Upper lobe of left lung (tissue), 6 donors: Measurements from ENCODE around the gene ZNF526. TPM values are rescaled to one million over a fixed set of nuclear protein-coding genes. Genes with fewer than 3 reads are reported as not detected.
"Not testable (repeated sequence)": the region's sequence is repeated elsewhere in the genome, so short reads cannot be mapped to it uniquely, and the experiment has no call there.

Experiments
- ATAC-seq, 2 donors: fragments of 200-7000 bp; cut with Tn5 transposase; one replicate each; pipeline ENCODE4 v1.9.1; 2022; ENCODE audit warnings: mild to moderate bottlenecking in 2 of 2, moderate library complexity in 2 of 2; ENCODE audit not compliant: low FRiP score in 2 of 2
- DNase-seq, 2 donors: peaks; one replicate each; pipeline ENCODE4 v3.0.0-alpha.2; 2019 to 2020
- H3K27ac ChIP-seq, 4 donors: fragments of 200-600 bp; sonication (generic); one replicate each; pipeline ENCODE4 v1.5.1; 2016 to 2019
- H3K27me3 ChIP-seq, 4 donors: fragments of 200-600 bp; sonication (generic); one replicate each; pipeline ENCODE4 v1.5.1; 2017 to 2019
- H3K36me3 ChIP-seq, 4 donors: fragments of 200-600 bp; sonication (generic); one replicate each; pipeline ENCODE4 v1.5.1; 2016 to 2019
- H3K4me1 ChIP-seq, 4 donors: fragments of 200-600 bp; sonication (generic); one replicate each; pipeline ENCODE4 v1.5.1; 2018 to 2019
- H3K4me3 ChIP-seq, 4 donors: fragments of 200-600 bp; sonication (generic); one replicate each; pipeline ENCODE4 v1.5.1; 2017 to 2019; ENCODE audit warnings: mild to moderate bottlenecking in 2 of 4, moderate library complexity in 1 of 4
- H3K9me3 ChIP-seq, 4 donors: fragments of 200-600 bp; sonication (generic); one replicate each; pipeline ENCODE4 v1.5.1; 2018 to 2019
- EP300 ChIP-seq, 4 donors: sonication (generic); formaldehyde crosslinking; IDR thresholded peaks; one replicate each; pipeline ENCODE4 v1.5.1; 2017; ENCODE audit warnings: antibody characterized with exemption in 4 of 4, control low read depth in 2 of 4
- POLR2A ChIP-seq, 4 donors: fragments of 450-650 bp; IDR thresholded peaks; one replicate each; pipeline ENCODE4 v1.5.1; 2016 to 2017; ENCODE audit warnings: antibody characterized with exemption in 4 of 4, mild to moderate bottlenecking in 2 of 4
- POLR2AphosphoS5 ChIP-seq, 2 donors: sonication (generic); formaldehyde crosslinking; IDR thresholded peaks; one replicate each; pipeline ENCODE4 v1.5.1; 2017; ENCODE audit warnings: antibody characterized with exemption in 2 of 2
- WGBS, 2 donors: methylation state at CpG; one replicate each; pipeline ENCODE4 v1.1.5; 2017 to 2018; 5-methylcytosine and 5-hydroxymethylcytosine counted together
- total RNA-seq, 6 donors: library from RNA; depleted of rRNA in 4 of 6; stranded (reverse); fragments of >200 nt in 4 of 6; gene quantifications; one replicate each; pipeline versions ENCODE4 v1.1.0 to v1.2.1, GENCODE V29; 2016 to 2021
- TF ChIP-seq, protein P1 (sequence below), 6 experiments: fragments of 450-650 bp in 4 of 6; fragments of 200-600 bp in 2 of 6; sonication (generic) in 2 of 6; IDR thresholded peaks; one replicate each; pipeline ENCODE4 v1.5.1; 2016 to 2019; ENCODE audit warnings: antibody characterized with exemption in 6 of 6
- donor health status: DM: no; HTN: no; CAD: no; lungs with moderate emphysema.
- donor health status: DM: no; HTN: yes; CAD: no; lungs with severe emphysema.

The ZNF526 gene
- total RNA-seq, 6 donors from 2014 or later, result 7.9 to 13.8 (median 11.4) TPM

DNA sequence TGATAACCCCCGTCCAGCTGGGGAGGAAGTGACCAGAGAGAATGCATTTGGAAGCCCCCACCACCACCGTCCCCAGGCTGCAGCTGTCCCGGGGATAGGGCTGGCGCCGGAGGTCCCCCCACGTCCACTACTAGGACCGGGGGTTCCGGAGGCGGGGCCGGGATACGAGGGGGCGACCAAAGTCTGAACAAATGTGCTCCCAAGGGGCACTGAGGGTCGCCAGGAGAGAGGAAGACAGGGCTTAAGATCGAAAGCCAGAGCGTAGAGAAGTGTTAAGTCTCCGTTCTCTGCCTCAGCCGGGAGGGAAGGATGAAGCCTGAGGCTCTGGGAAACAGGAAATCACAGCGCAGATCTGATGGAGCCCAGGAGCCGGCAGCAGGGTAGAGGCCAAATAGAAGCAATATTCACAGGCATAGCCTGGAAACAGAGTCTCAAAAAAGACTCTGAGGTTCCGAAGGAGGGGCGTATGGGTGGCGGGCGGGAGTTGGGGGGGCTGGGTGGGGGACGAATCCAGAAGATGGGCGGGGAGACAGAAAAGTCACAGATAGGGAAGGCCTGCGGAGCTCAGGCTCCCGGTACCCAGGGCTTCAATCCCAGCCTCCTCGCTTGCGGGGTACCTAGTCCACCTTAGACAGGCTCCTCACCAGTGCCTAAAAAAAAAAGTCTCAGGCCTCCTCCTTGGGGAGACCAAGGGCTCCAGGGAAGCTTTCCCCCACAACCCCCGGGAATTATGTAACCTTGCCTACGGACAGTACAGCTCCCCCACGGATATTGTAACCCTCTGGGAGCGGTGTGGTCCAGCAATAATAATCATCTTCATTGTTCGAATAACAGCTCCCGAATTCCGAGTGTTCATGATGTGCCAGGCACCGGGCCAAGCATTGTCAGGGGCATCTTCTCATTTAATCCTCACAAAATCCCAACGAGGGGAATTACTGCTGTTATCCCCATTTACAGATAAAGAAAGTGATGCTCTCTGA, 35.9 kb downstream of the ZNF526 start:
- DNase-seq, result peak in 1 of 2 donors; percentile 84
- no peaks in the 10 kb centered on the region for H3K27me3 ChIP-seq
- whole genome bisulfite sequencing, 2 donors, result 7 to 10% methylated on average over 37 to 38 of the region's 38 CpGs
- peaks cover 29 to 39% (median 35%) of the 10 kb centered on the region in 4 donors for H3K4me1 ChIP-seq
- peak overlapping the region; percentile 98 to 100 (median 100) for H3K27ac ChIP-seq
- H3K36me3 ChIP-seq, result no peaks in the 10 kb centered on the region
- ATAC-seq, result peak; percentile 18 to 38
- H3K4me3 ChIP-seq, result peak overlapping the region; percentile 55 to 100 (median 76)
- TF ChIP-seq, protein P1, sequence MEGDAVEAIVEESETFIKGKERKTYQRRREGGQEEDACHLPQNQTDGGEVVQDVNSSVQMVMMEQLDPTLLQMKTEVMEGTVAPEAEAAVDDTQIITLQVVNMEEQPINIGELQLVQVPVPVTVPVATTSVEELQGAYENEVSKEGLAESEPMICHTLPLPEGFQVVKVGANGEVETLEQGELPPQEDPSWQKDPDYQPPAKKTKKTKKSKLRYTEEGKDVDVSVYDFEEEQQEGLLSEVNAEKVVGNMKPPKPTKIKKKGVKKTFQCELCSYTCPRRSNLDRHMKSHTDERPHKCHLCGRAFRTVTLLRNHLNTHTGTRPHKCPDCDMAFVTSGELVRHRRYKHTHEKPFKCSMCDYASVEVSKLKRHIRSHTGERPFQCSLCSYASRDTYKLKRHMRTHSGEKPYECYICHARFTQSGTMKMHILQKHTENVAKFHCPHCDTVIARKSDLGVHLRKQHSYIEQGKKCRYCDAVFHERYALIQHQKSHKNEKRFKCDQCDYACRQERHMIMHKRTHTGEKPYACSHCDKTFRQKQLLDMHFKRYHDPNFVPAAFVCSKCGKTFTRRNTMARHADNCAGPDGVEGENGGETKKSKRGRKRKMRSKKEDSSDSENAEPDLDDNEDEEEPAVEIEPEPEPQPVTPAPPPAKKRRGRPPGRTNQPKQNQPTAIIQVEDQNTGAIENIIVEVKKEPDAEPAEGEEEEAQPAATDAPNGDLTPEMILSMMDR (IDR thresholded peaks at IDR 0.05), result no peak
- TF ChIP-seq POLR2A (IDR thresholded peaks at IDR 0.05) (no peak), POLR2AphosphoS5 (IDR thresholded peaks at IDR 0.05) (no peak), EP300 (IDR thresholded peaks at IDR 0.05) (no peak)
- H3K9me3 ChIP-seq, result no peaks in the 10 kb centered on the region

DNA sequence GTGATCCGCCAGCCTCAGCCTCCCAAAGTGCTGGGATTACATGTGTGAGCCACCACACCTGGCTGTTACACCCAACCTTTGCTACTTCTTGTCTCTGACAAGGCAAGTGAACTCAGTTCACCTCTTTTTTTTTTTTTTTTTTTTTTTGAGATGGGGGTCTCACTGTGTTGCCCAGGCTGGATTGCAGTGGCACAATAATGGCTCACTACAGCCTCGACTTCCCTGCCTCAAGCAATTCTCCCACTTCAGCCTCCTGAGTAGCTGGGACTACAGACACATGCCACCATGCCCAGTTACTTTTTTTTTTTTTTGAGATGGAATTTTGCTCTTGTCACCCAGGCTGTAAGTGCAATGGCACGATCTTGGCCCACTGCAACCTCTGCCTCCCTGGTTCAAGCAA, 37.7 kb downstream of the ZNF526 start:
- H3K4me3 ChIP-seq, ATAC-seq, DNase-seq, H3K36me3 ChIP-seq, H3K9me3 ChIP-seq, H3K27me3 ChIP-seq, H3K27ac ChIP-seq: not testable (repeated sequence)
- 81 to 82% methylated on average over 3 of the region's 3 CpGs for WGBS, 2 donors
- H3K4me1 ChIP-seq, result peaks cover 11 to 21% (median 17%) of the 10 kb centered on the region in 4 donors

DNA sequence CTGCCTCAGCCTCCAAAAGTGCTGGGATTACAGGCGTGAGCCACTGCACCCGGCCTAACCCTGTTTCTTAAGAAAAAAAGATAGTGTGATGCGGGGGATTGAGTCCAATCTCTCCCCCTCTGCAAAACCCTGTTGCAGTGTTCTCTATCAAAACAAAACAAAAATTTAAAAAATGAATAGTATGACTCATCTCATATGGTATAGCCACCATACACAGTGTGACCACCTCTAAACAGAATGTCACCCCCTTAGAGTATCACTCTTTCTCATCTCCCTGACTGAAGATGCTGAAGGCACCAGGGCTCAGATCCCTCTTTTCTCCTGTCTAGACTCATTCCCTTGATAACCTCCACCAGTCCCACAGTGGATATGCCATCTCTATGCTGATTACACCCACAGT, 41.7 kb downstream of the ZNF526 start:
- ATAC-seq, result no peak
- H3K27ac ChIP-seq, result no peak overlapping the region
- WGBS, 2 donors, result 91 to 94% methylated on average over 3 of the region's 3 CpGs
- H3K9me3 ChIP-seq, result no peaks in the 10 kb centered on the region
- DNase-seq, result no peak
- no peaks in the 10 kb centered on the region for H3K27me3 ChIP-seq
- TF ChIP-seq POLR2A (IDR thresholded peaks at IDR 0.05) (no peak), EP300 (IDR thresholded peaks at IDR 0.05) (no peak), POLR2AphosphoS5 (IDR thresholded peaks at IDR 0.05) (no peak)
- TF ChIP-seq, protein P1 (IDR thresholded peaks at IDR 0.05), result no peak
- no peak overlapping the region for H3K4me3 ChIP-seq
- no peaks in the 10 kb centered on the region for H3K36me3 ChIP-seq
- peaks cover 0 to 1% (median under 1%) of the 10 kb centered on the region in 4 donors for H3K4me1 ChIP-seq

DNA sequence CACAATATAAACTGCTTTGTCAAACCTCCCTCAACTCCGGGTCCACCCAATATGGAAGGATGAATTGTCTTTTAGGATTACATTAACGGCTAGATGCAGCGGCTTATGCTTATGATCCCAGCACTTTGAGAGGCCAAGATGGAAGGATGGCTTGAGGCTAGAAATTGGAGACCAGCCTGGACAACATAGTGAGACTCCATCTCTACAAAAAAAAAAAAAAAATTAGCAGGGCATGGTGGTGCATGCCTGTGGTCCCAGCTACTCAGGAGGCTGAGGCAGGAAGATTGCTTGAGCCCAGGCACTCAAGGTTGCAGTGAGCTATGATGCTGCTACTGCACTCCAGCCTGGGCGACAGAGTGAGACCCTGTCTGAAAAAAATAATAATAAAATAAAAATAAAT, 46.0 kb downstream of the ZNF526 start:
- 93% methylated on average over 4 of the region's 4 CpGs for WGBS, 2 donors
- peaks cover 18 to 26% (median 21%) of the 10 kb centered on the region in 4 donors for H3K4me1 ChIP-seq
- not testable (repeated sequence) for DNase-seq, H3K36me3 ChIP-seq, ATAC-seq, H3K4me3 ChIP-seq, H3K27me3 ChIP-seq, H3K9me3 ChIP-seq, H3K27ac ChIP-seq

DNA sequence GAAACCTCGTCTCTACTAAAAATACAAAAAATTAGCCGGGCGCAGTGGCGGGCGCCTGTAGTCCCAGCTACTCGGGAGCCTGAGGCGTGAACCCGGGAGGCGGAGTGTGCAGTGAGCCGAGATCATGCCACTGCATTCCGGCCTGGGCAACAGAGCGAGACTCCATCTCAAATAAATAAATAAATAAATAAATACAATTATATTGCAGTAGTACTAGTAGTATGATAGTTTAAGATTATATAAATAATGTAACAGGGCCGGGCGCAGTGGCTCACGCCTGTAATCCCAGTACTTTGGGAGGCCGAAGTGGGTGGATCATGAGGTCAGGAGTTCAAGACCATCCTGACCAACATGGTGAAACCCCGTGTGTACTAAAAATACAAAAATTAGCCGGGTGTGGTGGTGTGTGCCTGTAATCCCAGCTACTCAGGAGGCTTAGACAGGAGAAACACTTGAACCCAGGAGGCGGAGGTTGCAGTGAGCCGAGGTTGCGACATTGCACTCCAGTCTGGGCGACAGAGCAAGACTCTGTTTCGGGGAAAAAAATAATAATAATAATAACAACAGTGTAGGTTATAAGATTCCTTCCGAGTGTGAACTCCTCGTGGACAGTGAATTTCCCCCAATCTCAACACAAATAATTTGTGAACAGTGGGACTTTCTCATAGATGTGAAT, 47.0 kb downstream of the ZNF526 start:
- not testable (repeated sequence) for H3K9me3 ChIP-seq, H3K27me3 ChIP-seq, H3K4me3 ChIP-seq, H3K36me3 ChIP-seq, ATAC-seq
- H3K4me1 ChIP-seq, result peaks cover 23 to 35% (median 27%) of the 10 kb centered on the region in 4 donors
- WGBS, 2 donors, result 93 to 94% methylated on average over 25 of the region's 25 CpGs
- peak overlapping the region in 1 of 4 donors; percentile 98 for H3K27ac ChIP-seq
- peak in 1 of 2 donors; percentile 21 for DNase-seq

DNA sequence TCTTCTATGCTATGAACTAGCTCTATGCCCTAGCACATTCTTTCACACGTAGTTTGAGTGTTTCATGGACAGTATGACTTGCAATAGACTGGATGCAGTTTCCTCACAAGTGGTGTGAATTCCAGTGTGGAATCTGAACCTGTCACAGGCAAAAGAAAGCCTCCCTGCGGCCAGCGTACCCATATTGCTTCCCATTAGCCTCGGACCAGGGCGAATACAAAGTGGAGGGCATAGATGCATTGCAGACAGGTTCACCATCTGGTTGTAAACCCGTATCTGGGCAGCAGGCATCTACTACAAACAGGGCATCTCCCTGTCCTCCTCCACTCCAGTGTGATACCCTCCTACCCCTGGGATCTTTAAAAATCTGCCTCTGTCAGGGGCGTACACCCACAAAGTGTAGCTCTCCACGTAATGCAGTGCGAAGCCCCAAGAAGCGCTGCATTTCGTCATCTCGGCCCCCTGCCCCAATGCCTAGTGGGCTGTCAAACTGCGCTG, 47.6 kb downstream of the ZNF526 start:
- Histone ChIP-seq H3K27ac (peak overlapping the region; percentile 96 to 100 (median 98)), H3K27me3 (no peaks in the 10 kb centered on the region), H3K36me3 (peaks cover under 1 to 11% (median 9%) of the 10 kb centered on the region in 4 donors), H3K4me1 (peaks cover 23 to 36% (median 27%) of the 10 kb centered on the region in 4 donors), H3K4me3 (peak overlapping the region; percentile 30 to 69 (median 58)), H3K9me3 (no peaks in the 10 kb centered on the region)
- no peak for ATAC-seq
- 15 to 16% methylated on average over 9 to 13 of the region's 13 CpGs for WGBS, 2 donors
- TF ChIP-seq EP300 (IDR thresholded peaks at IDR 0.05) (no peak), POLR2A (IDR thresholded peaks at IDR 0.05) (no peak), POLR2AphosphoS5 (IDR thresholded peaks at IDR 0.05) (no peak)
- TF ChIP-seq, protein P1 (IDR thresholded peaks at IDR 0.05), result no peak
- peak in 1 of 2 donors; percentile 22 for DNase-seq
